ENCODE data around the gene ANKFN1. TPM values are rescaled to one million over a fixed set of nuclear protein-coding genes. Genes with fewer than 3 reads are reported as not detected.

The ANKFN1 gene
- total and polyA plus RNA-seq, 11 donors = not detected

DNA sequence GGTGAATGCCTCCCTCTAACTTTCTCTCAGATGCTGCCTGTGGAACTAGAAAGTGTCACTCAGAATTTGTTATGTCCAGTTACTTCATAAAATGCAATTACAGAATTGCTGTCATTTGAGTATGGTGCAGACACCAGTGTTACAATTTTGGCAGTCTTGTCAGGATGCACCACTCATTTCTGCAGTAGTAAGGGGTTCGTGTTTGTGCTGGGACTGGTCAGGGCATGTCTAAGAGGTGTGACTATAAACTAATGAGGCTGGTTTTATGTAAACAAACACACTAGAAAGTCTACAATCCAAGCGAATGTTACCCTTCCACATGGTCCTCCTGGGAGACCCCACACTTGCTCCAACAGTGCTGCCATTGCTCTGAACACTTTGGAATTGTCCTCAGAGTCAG lies 206.2 kb downstream of the ANKFN1 start:
- Histone ChIP-seq H3K4me3 (no peak overlapping the region), H3K9me3 (peaks cover 0 to 4% (median 0%) of the 10 kb centered on the region in 12 donors), H3K27ac (no peak overlapping the region), H3K27me3 (no peaks in the 10 kb centered on the region), H3K4me1 (no peaks in the 10 kb centered on the region), H3K36me3 (no peaks in the 10 kb centered on the region)
- WGBS, 4 donors = 65 to 79% (median 69%) methylated on average over 2 of the region's 2 CpGs
- TF ChIP-seq, protein P1, sequence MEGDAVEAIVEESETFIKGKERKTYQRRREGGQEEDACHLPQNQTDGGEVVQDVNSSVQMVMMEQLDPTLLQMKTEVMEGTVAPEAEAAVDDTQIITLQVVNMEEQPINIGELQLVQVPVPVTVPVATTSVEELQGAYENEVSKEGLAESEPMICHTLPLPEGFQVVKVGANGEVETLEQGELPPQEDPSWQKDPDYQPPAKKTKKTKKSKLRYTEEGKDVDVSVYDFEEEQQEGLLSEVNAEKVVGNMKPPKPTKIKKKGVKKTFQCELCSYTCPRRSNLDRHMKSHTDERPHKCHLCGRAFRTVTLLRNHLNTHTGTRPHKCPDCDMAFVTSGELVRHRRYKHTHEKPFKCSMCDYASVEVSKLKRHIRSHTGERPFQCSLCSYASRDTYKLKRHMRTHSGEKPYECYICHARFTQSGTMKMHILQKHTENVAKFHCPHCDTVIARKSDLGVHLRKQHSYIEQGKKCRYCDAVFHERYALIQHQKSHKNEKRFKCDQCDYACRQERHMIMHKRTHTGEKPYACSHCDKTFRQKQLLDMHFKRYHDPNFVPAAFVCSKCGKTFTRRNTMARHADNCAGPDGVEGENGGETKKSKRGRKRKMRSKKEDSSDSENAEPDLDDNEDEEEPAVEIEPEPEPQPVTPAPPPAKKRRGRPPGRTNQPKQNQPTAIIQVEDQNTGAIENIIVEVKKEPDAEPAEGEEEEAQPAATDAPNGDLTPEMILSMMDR (IDR thresholded peaks at IDR 0.05) = no peak
- no peak for TF ChIP-seq POLR2A (IDR thresholded peaks at IDR 0.05)
- ATAC-seq (no peak), DNase-seq (no peak)
- intact Hi-C loops (cut with DNase I) = no loop called here

- WGBS, 4 donors = 50 to 59% (median 58%) methylated on average over 1 of the region's 1 CpG
Observed at GRCh38 chr17:56367366-56367765, 214.1 kb downstream of the ANKFN1 start.

GRCh38 chr17:56373981-56374833 lies 220.9 kb downstream of the ANKFN1 start:
- H3K4me3 ChIP-seq = no peak overlapping the region
- DNase-seq (no peak), ATAC-seq (no peak)
- H3K9me3 ChIP-seq = no peaks in the 10 kb centered on the region
- TF ChIP-seq, protein P1 (IDR thresholded peaks at IDR 0.05) = no peak
- H3K4me1 ChIP-seq = no peaks in the 10 kb centered on the region
- no peaks in the 10 kb centered on the region for H3K36me3 ChIP-seq
- intact Hi-C loops (cut with DNase I) = no loop called here
- WGBS, 4 donors = 53 to 66% (median 64%) methylated on average over 9 of the region's 9 CpGs
- no peaks in the 10 kb centered on the region for H3K27me3 ChIP-seq
- H3K27ac ChIP-seq = no peak overlapping the region

More at GRCh38 chr17:56367366-56367765, 214.1 kb downstream of the ANKFN1 start:
- H3K36me3 ChIP-seq = no peaks in the 10 kb centered on the region
- DNase-seq (no peak), ATAC-seq (no peak)
- no peaks in the 10 kb centered on the region for H3K27me3 ChIP-seq
- intact Hi-C loops (cut with DNase I) = loop anchor here in 1 of 10 donors (10.0 kb wide), 1 partner anchor 57 kb away; no protein-coding TSS in a partner anchor
- no peak overlapping the region for H3K27ac ChIP-seq
- no peak overlapping the region for H3K4me3 ChIP-seq
- no peak for TF ChIP-seq POLR2A (IDR thresholded peaks at IDR 0.05)
- TF ChIP-seq, protein P1 (IDR thresholded peaks at IDR 0.05) = no peak
- no peaks in the 10 kb centered on the region for H3K4me1 ChIP-seq
- peaks cover 0 to 2% (median 0%) of the 10 kb centered on the region in 12 donors for H3K9me3 ChIP-seq

DNA sequence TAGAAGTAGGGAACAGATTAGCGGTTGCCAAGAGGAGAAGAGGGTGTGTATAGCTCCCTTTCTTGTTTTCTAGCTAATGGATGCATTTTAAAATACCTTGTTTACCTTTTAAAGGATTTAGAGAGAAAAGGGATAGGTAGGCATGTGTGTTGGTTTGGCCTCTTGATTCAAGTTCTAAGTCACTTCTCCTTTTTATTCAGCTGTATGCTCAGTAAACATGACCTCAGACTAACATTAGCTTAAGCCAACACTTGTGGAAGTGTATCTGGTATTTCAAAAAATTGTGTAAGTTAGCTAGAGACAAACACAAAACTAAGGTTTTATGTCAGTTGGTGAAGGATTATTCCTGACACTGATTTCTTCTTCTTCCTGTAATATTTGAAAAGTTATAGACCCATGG lies 236.1 kb downstream of the ANKFN1 start:
- no peaks in the 10 kb centered on the region for H3K27me3 ChIP-seq
- no peaks in the 10 kb centered on the region for H3K36me3 ChIP-seq
- no peak for DNase-seq
- H3K27ac ChIP-seq = no peak overlapping the region
- no peak overlapping the region for H3K4me3 ChIP-seq
- ATAC-seq = no peak
- intact Hi-C loops (cut with DNase I) = no loop called here
- H3K9me3 ChIP-seq = peaks cover 0 to 22% (median 3%) of the 10 kb centered on the region in 12 donors
- no peaks in the 10 kb centered on the region for H3K4me1 ChIP-seq
- WGBS, 4 donors = 86 to 95% (median 92%) methylated on average over 1 of the region's 1 CpG
- TF ChIP-seq, protein P1 (IDR thresholded peaks at IDR 0.05) = no peak
- no peak for TF ChIP-seq POLR2A (IDR thresholded peaks at IDR 0.05)
